ENCODE results near the gene PTPN12.

DNA sequence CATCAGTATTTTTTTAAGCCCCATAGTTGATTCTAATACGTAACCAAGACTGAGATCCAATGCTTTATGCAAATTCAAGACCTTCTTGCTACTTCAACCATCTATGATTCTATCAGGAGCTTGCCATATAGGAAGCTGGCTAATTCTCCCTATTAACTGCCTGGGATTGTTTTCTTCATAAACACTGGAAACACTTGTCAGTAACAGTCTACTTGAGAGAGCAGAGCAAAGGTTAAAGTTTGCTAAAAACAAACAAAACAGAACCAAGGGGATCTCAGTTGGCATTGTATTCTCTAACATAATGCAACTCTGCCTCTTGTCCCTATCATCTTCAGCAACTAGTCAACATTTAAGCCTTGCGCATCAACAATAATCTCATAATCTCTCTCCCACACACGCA is 21.0 kb upstream of the PTPN12 start:
- TF ChIP-seq, protein P1, sequence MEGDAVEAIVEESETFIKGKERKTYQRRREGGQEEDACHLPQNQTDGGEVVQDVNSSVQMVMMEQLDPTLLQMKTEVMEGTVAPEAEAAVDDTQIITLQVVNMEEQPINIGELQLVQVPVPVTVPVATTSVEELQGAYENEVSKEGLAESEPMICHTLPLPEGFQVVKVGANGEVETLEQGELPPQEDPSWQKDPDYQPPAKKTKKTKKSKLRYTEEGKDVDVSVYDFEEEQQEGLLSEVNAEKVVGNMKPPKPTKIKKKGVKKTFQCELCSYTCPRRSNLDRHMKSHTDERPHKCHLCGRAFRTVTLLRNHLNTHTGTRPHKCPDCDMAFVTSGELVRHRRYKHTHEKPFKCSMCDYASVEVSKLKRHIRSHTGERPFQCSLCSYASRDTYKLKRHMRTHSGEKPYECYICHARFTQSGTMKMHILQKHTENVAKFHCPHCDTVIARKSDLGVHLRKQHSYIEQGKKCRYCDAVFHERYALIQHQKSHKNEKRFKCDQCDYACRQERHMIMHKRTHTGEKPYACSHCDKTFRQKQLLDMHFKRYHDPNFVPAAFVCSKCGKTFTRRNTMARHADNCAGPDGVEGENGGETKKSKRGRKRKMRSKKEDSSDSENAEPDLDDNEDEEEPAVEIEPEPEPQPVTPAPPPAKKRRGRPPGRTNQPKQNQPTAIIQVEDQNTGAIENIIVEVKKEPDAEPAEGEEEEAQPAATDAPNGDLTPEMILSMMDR (IDR thresholded peaks at IDR 0.05), result no peak
- no peak for TF ChIP-seq POLR2A (IDR thresholded peaks at IDR 0.05)
